ENCODE results near the gene ACSL3.

- no peak for TF ChIP-seq POLR2A (IDR thresholded peaks at IDR 0.05)
- TF ChIP-seq, protein P1, sequence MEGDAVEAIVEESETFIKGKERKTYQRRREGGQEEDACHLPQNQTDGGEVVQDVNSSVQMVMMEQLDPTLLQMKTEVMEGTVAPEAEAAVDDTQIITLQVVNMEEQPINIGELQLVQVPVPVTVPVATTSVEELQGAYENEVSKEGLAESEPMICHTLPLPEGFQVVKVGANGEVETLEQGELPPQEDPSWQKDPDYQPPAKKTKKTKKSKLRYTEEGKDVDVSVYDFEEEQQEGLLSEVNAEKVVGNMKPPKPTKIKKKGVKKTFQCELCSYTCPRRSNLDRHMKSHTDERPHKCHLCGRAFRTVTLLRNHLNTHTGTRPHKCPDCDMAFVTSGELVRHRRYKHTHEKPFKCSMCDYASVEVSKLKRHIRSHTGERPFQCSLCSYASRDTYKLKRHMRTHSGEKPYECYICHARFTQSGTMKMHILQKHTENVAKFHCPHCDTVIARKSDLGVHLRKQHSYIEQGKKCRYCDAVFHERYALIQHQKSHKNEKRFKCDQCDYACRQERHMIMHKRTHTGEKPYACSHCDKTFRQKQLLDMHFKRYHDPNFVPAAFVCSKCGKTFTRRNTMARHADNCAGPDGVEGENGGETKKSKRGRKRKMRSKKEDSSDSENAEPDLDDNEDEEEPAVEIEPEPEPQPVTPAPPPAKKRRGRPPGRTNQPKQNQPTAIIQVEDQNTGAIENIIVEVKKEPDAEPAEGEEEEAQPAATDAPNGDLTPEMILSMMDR (IDR thresholded peaks at IDR 0.05): no peak
These were observed 112.4 kb downstream of the ACSL3 start for GRCh38 chr2:222973237-222973636.

Measured in Peyer's patch (tissue), 4 donors.